Natural killer cell (primary cell): Measurements from ENCODE around the gene SIX6. TPM values are rescaled to one million over a fixed set of nuclear protein-coding genes. Genes with fewer than 3 reads are reported as not detected.

Source experiments
- ATAC-seq, 3 donors: fragments of 150-1000 bp in 2 of 3; fragments of 200-7000 bp in 1 of 3; cut with Tn5 transposase; 1 replicate in 1 of 3; 2 replicates in 2 of 3; pipeline ENCODE4 v1.10.0; 2021; ENCODE audit warnings: mild to moderate bottlenecking in 2 of 3, moderate library complexity in 2 of 3
- DNase-seq, 2 donors: peaks; one replicate each; pipeline versions ENCODE4 v3.0.0 to v3.0.0-alpha.2; 2013 to 2021; ENCODE audit warnings: mixed read lengths in 1 of 2
- H3K27ac ChIP-seq: one replicate; pipeline ENCODE4 v1.5.1; 2013; ENCODE audit warnings: mild to moderate bottlenecking, low read length
- H3K27me3 ChIP-seq: one replicate; pipeline ENCODE4 v1.6.1; 2013; ENCODE audit warnings: low read length; ENCODE audit not compliant: control insufficient read depth, insufficient read depth
- H3K36me3 ChIP-seq: one replicate; pipeline ENCODE4 v1.6.1; 2013; ENCODE audit warnings: low read length; ENCODE audit not compliant: control insufficient read depth, insufficient read depth
- H3K4me1 ChIP-seq: one replicate; pipeline ENCODE4 v1.6.1; 2013; ENCODE audit warnings: low read length; ENCODE audit not compliant: control insufficient read depth, insufficient read depth
- H3K4me3 ChIP-seq: one replicate; pipeline ENCODE4 v1.5.1; 2013; ENCODE audit warnings: low read length
- H3K9me3 ChIP-seq: one replicate; pipeline ENCODE4 v1.6.1; 2013; ENCODE audit warnings: low read length; ENCODE audit not compliant: control insufficient read depth, insufficient read depth
- H3K27ac Mint-ChIP-seq, 2 donors: one replicate each; pipeline ENCODE4 v1.8.0; 2022; ENCODE audit warnings: mild to moderate bottlenecking in 2 of 2, mixed read lengths in 2 of 2, moderate library complexity in 1 of 2
- H3K27me3 Mint-ChIP-seq, 2 donors: one replicate each; pipeline ENCODE4 v1.8.0; 2022; ENCODE audit warnings: low read depth in 2 of 2, mixed read lengths in 2 of 2
- H3K36me3 Mint-ChIP-seq: one replicate; pipeline ENCODE4 v1.8.0; 2022; ENCODE audit warnings: mixed read lengths
- H3K4me1 Mint-ChIP-seq, 2 donors: one replicate each; pipeline ENCODE4 v1.8.0; 2022; ENCODE audit warnings: mixed read lengths in 2 of 2
- H3K4me3 Mint-ChIP-seq: one replicate; pipeline ENCODE4 v1.8.0; 2022; ENCODE audit warnings: mild to moderate bottlenecking, moderate library complexity, mixed read lengths
- H3K9me3 Mint-ChIP-seq, 2 donors: one replicate each; pipeline ENCODE4 v1.8.0; 2022; ENCODE audit warnings: mixed read lengths in 2 of 2
- WGBS: methylation state at CpG from one replicate; pipeline ENCODE4 v1.1.7; 2013; ENCODE audit warnings: missing lambda C conversion rate; ENCODE audit not compliant: insufficient coverage; 5-methylcytosine and 5-hydroxymethylcytosine counted together
- intact Hi-C: fragments of 100-400 bp; cut with micrococcal nuclease; formaldehyde crosslinking; loops from one replicate; pipeline ENCODE4 v1.14.2; 2022
- total RNA-seq, 4 donors: library from RNA; stranded (reverse); fragments of 120-200 nt in 1 of 4; gene quantifications; one replicate each; pipeline versions ENCODE4 v1.2.3 to v1.2.4, GENCODE V29; 2013 to 2022
- TF ChIP-seq, protein P1 (sequence below): fragments of 200-600 bp; IDR thresholded peaks from one replicate; pipeline ENCODE4 v1.8.0; 2022; ENCODE audit warnings: antibody characterized with exemption

Gene SIX6
- total RNA-seq, 3 donors from 2014 or later (not counting 1 experiment from before 2014, with no cell fraction given) = not detected

DNA sequence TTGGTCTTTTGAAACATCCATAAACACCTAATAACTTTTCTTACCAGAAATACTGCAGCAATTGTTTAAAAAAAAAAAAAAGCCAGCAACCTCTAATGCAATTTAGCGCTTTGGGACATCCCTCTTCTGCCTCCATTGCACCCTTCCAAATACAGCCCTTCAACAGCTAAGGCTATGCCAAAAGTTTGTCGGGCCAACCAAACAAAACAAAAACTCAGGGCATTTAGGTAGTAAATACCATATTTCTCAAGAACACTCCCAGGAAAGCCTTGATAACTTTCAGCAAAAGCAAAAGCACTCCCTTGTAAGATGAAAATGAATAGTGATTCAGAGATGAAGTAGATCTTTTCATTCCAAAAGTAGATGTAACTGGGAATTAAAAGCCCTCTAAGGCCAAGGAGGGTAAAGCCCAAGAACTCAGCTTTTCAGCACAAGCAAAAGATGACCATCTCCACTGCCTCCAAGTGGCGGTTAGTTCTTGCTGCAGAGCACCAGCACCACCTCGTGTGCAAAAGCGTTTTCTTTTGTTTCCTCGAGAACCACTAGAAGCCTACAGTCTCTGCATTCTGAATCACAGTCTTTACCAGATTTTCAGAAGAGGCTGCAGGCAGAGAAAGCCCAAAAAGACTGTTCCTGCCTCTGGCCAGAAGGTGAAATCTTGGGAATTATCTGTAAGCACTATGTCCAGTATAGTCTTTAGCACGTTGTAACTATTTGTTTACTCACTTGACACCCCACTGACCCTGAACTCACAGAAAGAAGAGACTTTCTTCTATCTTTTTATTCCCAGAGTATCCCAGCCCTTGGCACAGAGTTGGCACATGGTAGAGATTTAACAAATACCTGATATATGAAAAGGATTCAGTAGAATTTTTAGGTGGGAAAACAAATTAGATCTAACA lies 53.1 kb downstream of the SIX6 start:
- intact Hi-C loops = loop anchor here (5.0 kb wide), 1 partner anchor 365 kb away; no protein-coding TSS in a partner anchor
- TF ChIP-seq, protein P1, sequence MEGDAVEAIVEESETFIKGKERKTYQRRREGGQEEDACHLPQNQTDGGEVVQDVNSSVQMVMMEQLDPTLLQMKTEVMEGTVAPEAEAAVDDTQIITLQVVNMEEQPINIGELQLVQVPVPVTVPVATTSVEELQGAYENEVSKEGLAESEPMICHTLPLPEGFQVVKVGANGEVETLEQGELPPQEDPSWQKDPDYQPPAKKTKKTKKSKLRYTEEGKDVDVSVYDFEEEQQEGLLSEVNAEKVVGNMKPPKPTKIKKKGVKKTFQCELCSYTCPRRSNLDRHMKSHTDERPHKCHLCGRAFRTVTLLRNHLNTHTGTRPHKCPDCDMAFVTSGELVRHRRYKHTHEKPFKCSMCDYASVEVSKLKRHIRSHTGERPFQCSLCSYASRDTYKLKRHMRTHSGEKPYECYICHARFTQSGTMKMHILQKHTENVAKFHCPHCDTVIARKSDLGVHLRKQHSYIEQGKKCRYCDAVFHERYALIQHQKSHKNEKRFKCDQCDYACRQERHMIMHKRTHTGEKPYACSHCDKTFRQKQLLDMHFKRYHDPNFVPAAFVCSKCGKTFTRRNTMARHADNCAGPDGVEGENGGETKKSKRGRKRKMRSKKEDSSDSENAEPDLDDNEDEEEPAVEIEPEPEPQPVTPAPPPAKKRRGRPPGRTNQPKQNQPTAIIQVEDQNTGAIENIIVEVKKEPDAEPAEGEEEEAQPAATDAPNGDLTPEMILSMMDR = no peak
- no peaks in the 10 kb centered on the region for H3K9me3 ChIP-seq
- no peak overlapping the region for H3K27ac ChIP-seq
- 43% methylated on average over 7 of the region's 7 CpGs for WGBS
- H3K27me3 Mint-ChIP-seq = peaks cover 5 to 7% of the 10 kb centered on the region in 2 donors
- H3K4me3 ChIP-seq = no peak overlapping the region
- ATAC-seq (no peak), DNase-seq (peak in 1 of 2 donors; percentile 37)
- H3K36me3 ChIP-seq = no peaks in the 10 kb centered on the region
- no peak overlapping the region for H3K27ac Mint-ChIP-seq
- H3K4me1 ChIP-seq = no peaks in the 10 kb centered on the region
- no peaks in the 10 kb centered on the region for H3K36me3 Mint-ChIP-seq
- no peaks in the 10 kb centered on the region for H3K9me3 Mint-ChIP-seq
- H3K27me3 ChIP-seq = no peaks in the 10 kb centered on the region
- H3K4me1 Mint-ChIP-seq = no peaks in the 10 kb centered on the region
- no peak overlapping the region for H3K4me3 Mint-ChIP-seq

Other genes with a start within 250 kb of the SIX6 start
- gene C14orf39, start 23.1 kb upstream of the SIX6 start, total RNA-seq = not detected
- not detected for gene SIX1, start 140.3 kb downstream of the SIX6 start, total RNA-seq
- gene SIX4, start 215.2 kb downstream of the SIX6 start, total RNA-seq = not detected
- 10 to 100 TPM; 33.8 to 45.4 (median 34.0) TPM for gene MNAT1, start 225.6 kb downstream of the SIX6 start, total RNA-seq